HTERT RPE-1 (cell line): Measurements from ENCODE around the gene FANCM.

Experiments
- in situ Hi-C: fragments of 300-500 bp; cut with MboI; formaldehyde crosslinking; loops from 4 replicates; pipeline ENCODE4 v1.14.3; 2020; ENCODE audit warnings: low sequenced_read_pairs

The FANCM gene

DNA sequence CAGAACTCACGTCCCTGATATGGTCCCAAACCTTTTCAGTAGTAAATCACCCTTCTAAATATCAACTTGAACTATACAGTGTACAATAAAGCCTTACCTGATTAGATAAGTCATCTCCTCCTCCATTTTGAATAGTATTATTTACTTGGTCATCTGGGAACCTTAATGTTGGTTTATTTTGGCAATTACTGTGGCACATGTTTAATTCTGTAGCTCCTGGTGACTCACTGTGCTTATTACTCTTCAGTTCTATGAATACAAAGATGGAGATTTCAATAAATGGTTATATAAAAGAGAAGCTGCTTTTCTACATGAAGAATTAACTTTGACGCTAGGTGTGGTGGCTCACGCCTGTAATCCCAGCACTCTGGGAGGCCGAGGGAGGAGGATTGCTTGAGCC is 91.8 kb downstream of the FANCM start:
- in situ Hi-C loops = no loop called here

DNA sequence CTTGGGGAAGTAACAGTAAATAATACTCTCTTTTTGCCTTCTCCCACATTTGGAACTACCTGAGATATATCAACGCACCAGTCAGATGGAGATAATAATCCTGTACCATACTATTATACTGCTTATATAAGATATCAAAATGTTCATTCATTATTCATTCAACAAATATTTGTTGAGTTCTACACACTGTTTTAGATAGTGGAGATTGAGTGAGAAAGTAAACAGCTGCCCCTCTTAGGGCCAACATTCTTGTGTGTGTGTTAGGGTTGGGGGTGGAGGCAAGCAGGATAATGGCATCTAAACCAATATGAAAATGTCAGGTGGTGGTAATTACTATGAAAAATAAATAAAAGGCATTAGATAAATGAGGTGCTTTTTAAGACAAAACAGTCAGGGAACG is 103.3 kb downstream of the FANCM start:
- in situ Hi-C loops = no loop called here

DNA sequence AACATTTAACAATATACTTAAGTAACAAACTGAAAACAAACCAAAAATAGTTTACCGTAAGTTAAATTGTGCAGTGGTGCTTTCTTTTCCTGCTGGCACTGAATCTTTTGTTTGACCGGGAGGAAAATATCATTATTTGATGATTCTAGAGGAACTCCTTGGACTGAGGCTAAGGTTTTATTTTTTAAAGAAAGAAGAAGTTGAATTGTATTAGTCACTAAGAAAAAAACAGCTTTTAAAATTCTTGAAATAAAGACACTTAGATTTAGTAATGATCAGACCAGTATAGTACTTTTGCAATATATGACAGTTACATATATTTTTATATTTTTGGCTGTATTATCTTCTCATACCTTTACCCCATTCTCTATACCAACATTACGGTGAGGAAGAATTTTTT is 107.0 kb downstream of the FANCM start:
- in situ Hi-C loops = no loop called here

DNA sequence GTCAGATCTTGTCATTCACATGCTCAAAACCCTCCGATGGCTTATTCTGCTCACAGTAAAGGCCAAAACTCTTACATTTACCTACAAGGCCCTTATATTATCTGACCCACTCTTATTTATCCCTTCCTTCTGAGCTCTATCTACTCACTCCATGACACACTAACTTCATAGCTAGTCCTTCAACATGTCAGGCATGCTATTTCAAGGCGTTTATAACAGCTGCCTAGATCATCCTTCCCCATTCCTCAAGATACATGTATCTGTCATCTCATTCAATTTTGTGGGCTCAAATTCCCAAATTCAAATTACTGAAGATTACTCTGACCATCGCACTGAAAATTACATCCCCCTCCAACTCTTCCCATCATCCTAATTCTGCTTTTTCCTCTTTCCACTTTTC is 110.4 kb downstream of the FANCM start:
- in situ Hi-C loops = no loop called here

DNA sequence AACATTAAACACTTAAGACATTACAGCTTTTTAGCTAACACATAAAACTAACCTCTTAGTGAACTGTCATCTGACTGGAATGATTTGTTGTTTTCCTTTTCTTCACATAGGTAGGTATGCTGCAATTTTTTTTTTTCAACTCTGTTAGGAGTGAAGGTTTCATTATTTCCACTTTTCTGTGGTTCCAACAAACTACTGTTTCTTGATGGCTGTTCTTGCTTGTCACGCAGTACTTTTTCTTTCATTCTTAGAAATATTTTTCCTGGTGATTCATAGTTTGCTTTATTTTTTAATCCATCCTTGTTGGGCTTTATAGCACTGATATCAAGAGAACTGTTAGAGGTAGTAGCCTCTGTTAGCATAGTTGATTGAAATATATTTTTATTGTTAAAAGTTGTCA is 111.0 kb downstream of the FANCM start:
- in situ Hi-C loops = no loop called here

DNA sequence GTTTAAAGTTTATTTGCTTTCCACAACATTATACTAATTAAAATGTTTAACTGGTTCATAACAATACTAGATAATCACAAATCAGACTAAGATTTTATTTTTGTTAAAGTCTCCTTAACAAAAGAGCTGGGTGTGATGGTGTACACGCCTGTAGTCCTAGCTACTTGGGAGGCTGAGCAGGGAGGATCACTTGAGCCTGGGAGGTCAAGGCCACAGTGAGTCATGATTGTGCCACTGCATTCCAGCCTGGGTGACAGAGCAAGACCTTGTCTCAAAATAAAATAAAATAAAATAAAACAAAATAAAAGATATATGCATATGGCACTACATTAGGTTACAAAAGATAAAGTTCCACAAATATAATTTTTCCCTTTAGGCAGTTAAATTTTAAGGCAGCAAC is 111.7 kb downstream of the FANCM start:
- in situ Hi-C loops = no loop called here

DNA sequence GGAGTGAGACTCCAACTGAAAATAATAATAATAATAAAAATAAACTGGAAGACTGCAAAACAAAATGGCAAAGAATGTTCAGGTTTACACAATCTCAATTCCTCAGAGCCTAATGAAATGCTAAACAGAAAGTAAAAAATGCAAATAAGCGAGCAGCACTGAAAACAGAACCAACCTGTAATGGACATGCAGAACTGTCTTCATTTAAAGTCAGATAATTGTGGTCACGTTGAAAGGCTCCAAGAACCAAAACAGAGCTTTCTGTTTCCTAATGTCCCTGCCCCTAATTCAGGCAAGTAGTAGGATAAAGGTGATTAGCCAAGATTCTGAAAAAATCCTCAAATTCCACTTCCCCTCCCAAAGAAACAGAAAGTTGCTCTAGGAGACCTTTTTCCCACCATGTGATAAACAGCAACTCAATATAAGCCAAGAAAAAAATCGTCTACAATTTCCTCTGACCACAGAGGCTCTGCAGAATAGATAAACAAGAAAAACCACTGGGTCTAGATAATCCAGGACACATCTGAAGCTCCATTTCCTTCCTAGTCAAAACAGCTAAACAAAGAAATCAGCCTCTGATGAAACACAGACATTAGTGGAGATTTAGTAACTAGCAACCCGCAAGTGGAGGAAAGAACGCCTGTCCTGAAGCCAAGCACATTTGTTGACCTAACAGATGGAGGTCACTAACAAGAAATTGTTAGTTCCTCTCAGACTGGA is 114.3 kb downstream of the FANCM start:
- in situ Hi-C loops = no loop called here
